ENCODE data around the gene ZNF740. TPM values are rescaled to one million over a fixed set of nuclear protein-coding genes. Genes with fewer than 3 reads are reported as not detected.
"Not testable (repeated sequence)": the region's sequence is repeated elsewhere in the genome, so short reads cannot be mapped to it uniquely, and the experiment has no call there.

Gene ZNF740
- total and polyA plus RNA-seq, 2 donors (not counting 1 experiment from before 2014, with no cell fraction given) = 35.9 to 117 TPM

DNA sequence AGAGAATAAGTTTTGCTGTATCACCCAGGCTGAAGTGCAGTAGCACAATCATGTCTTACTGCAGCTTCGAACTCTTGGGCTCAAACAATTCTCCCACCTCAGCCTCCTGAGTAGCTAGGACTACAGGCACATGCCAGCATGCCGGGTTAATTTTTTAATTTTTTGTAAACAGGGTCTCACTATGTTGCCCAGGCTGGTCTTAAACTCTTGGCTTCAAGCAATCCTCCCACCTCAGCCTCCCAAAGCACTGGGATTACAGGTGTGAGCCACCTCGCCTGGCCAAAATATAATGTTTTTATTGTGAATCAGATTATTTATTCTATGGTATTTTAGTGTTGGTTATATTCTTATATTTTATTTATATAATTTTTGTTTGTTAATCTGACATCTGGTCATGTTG lies 3.8 kb upstream of the ZNF740 start:
- peaks cover 21% of the 10 kb centered on the region for H3K4me1 Mint-ChIP-seq
- no peak overlapping the region for H3K4me3 ChIP-seq (ENCODE audit: control extremely low read depth in 1 of 5, extremely low read depth in 1 of 5, insufficient read depth in 1 of 5, low read depth in 2 of 5, low read length in 4 of 5)
- H3K27me3 ChIP-seq (replicated peaks in 1 of 4; ENCODE audit: control extremely low read depth in 1 of 4, control insufficient read depth in 3 of 4, insufficient read depth in 4 of 4, low read length in 3 of 4) = no peaks in the 10 kb centered on the region
- H3K4me1 ChIP-seq (ENCODE audit: control insufficient read depth in 2 of 2, insufficient read depth in 2 of 2, low read length in 2 of 2) = peaks cover 13 to 14% of the 10 kb centered on the region in 2 donors
- ATAC-seq (ENCODE audit: low read depth) = no peak
- POLR2A ChIA-PET = no interaction called here
- H3K4me2 ChIP-seq (replicated peaks; ENCODE audit: low read depth, low read length, poor library complexity, severe bottlenecking) = no peak overlapping the region
- no peak overlapping the region for H3K27ac Mint-ChIP-seq
- no peak overlapping the region for H3K9ac ChIP-seq (ENCODE audit: low read length)
- DNase-seq = no peak
- H3K79me2 ChIP-seq (ENCODE audit: control insufficient read depth, insufficient read depth, low read length) = peaks cover 22% of the 10 kb centered on the region
- TF ChIP-seq, protein P1, sequence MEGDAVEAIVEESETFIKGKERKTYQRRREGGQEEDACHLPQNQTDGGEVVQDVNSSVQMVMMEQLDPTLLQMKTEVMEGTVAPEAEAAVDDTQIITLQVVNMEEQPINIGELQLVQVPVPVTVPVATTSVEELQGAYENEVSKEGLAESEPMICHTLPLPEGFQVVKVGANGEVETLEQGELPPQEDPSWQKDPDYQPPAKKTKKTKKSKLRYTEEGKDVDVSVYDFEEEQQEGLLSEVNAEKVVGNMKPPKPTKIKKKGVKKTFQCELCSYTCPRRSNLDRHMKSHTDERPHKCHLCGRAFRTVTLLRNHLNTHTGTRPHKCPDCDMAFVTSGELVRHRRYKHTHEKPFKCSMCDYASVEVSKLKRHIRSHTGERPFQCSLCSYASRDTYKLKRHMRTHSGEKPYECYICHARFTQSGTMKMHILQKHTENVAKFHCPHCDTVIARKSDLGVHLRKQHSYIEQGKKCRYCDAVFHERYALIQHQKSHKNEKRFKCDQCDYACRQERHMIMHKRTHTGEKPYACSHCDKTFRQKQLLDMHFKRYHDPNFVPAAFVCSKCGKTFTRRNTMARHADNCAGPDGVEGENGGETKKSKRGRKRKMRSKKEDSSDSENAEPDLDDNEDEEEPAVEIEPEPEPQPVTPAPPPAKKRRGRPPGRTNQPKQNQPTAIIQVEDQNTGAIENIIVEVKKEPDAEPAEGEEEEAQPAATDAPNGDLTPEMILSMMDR (IDR thresholded peaks at IDR 0.05) = no peak
- no peak for TF ChIP-seq EZH2 (IDR thresholded peaks at IDR 0.05; ENCODE audit: borderline replicate concordance, insufficient read depth, low read depth, low read length, poor library complexity, severe bottlenecking)
- no peak overlapping the region for H2AFZ ChIP-seq (ENCODE audit: insufficient read depth, low read depth, low read length, poor library complexity, severe bottlenecking)
- CTCF ChIA-PET = interaction anchor here (0.7 to 7.6 kb wide), 4 partner anchors 17 to 111 kb away, joined by 3 to 47 read pairs (median 7); no protein-coding TSS in a partner anchor
- H4K20me1 ChIP-seq (ENCODE audit: control insufficient read depth, insufficient read depth, low read length, poor library complexity, severe bottlenecking) = peaks cover 9% of the 10 kb centered on the region
- H3K27ac ChIP-seq (ENCODE audit: low read length in 2 of 2) = no peak overlapping the region
- H3K36me3 ChIP-seq (replicated peaks in 1 of 2; ENCODE audit: control extremely low read depth in 1 of 2, control insufficient read depth in 1 of 2, extremely low read depth in 1 of 2, insufficient read depth in 2 of 2, low read length in 1 of 2) = peaks cover 0 to 3% of the 10 kb centered on the region in 2 experiments
- H3K9me3 ChIP-seq (ENCODE audit: control extremely low read depth in 1 of 3, control insufficient read depth in 2 of 3, insufficient read depth in 1 of 3, low read length in 2 of 3) = no peaks in the 10 kb centered on the region
- intact Hi-C loops (cut with micrococcal nuclease) = no loop called here
- no peak overlapping the region for H3K4me3 Mint-ChIP-seq
- no peaks in the 10 kb centered on the region for H3K9me3 Mint-ChIP-seq (ENCODE audit: insufficient read depth)
- H3K27me3 Mint-ChIP-seq = no peaks in the 10 kb centered on the region
- WGBS (ENCODE audit: insufficient coverage) = 100% methylated on average over 1 of the region's 3 CpGs

DNA sequence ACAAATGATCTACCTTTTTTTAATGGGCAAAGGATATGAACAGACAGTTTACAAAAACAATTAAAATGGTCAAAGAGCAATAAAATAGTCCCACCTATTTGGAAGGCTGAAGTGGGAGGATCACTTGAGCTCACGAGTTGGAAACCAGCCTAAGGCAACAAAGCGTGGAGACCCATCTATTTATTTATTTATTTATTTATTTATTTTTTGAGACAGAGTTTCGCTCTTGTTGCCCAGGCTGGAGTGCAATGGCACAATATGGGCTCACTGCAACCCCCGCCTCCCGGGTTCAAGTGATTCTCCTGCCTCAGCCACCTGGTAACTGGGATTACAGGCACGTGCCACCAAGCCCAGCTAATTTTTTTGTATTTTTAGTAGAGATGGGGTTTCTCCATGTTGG lies 3.1 kb upstream of the ZNF740 start:
- H3K9me3 Mint-ChIP-seq (ENCODE audit: insufficient read depth); POLR2A ChIA-PET: not testable (repeated sequence)

DNA sequence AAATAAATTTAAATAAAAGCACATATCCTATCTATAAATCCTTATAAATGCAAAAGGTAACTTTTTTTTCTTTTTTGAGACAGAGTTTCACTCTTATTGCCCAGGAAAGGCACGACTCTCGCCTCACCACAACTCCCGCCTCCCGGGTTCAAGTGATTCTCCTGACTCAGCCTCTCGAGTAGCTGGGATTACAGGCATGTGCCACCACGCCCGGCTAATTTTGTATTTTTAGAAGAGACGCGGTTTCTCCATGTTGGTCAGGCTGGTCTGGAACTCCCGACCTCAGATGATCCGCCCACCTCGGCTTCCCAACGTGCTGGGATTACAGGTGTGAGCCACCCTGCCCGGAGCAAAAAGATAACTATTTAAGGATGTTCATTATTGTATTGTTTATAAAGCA lies 1.7 kb upstream of the ZNF740 start:
- H3K4me3 ChIP-seq (ENCODE audit: control extremely low read depth in 1 of 5, extremely low read depth in 1 of 5, insufficient read depth in 1 of 5, low read depth in 2 of 5, low read length in 4 of 5); H3K4me2 ChIP-seq (replicated peaks; ENCODE audit: low read depth, low read length, poor library complexity, severe bottlenecking); H3K27me3 ChIP-seq (replicated peaks in 1 of 4; ENCODE audit: control extremely low read depth in 1 of 4, control insufficient read depth in 3 of 4, insufficient read depth in 4 of 4, low read length in 3 of 4); intact Hi-C loops (cut with micrococcal nuclease); H3K27me3 Mint-ChIP-seq; ATAC-seq (ENCODE audit: low read depth); DNase-seq; H3K9ac ChIP-seq (ENCODE audit: low read length); H3K9me3 ChIP-seq (ENCODE audit: control extremely low read depth in 1 of 3, control insufficient read depth in 2 of 3, insufficient read depth in 1 of 3, low read length in 2 of 3); H3K9me3 Mint-ChIP-seq (ENCODE audit: insufficient read depth); H2AFZ ChIP-seq (ENCODE audit: insufficient read depth, low read depth, low read length, poor library complexity, severe bottlenecking); H3K27ac ChIP-seq (ENCODE audit: low read length in 2 of 2): not testable (repeated sequence)
- peaks cover 32% of the 10 kb centered on the region for H3K79me2 ChIP-seq (ENCODE audit: control insufficient read depth, insufficient read depth, low read length)
- peaks cover 28 to 31% of the 10 kb centered on the region in 2 donors for H3K4me1 ChIP-seq (ENCODE audit: control insufficient read depth in 2 of 2, insufficient read depth in 2 of 2, low read length in 2 of 2)
- POLR2A ChIA-PET = interaction anchor here (0.6 to 2.8 kb wide), 4 partner anchors 30 to 173 kb away, joined by 3 to 24 read pairs (median 3); no protein-coding TSS in a partner anchor
- Mint-ChIP-seq H3K27ac (peak overlapping the region; percentile 95), H3K4me3 (peak overlapping the region; percentile 95), H3K4me1 (peaks cover 39% of the 10 kb centered on the region)
- WGBS (ENCODE audit: insufficient coverage) = 98% methylated on average over 11 of the region's 14 CpGs
- H3K36me3 ChIP-seq (replicated peaks in 1 of 2; ENCODE audit: control extremely low read depth in 1 of 2, control insufficient read depth in 1 of 2, extremely low read depth in 1 of 2, insufficient read depth in 2 of 2, low read length in 1 of 2) = peaks cover 0 to 23% of the 10 kb centered on the region in 2 experiments
- peaks cover 29% of the 10 kb centered on the region for H4K20me1 ChIP-seq (ENCODE audit: control insufficient read depth, insufficient read depth, low read length, poor library complexity, severe bottlenecking)
- CTCF ChIA-PET = interaction anchor here (1.0 to 7.6 kb wide), 5 partner anchors 18 to 143 kb away, joined by 3 to 56 read pairs (median 8); partner anchors contain the start of gene AAAS

More for the DNA sequence above, 3.1 kb upstream of the ZNF740 start:
- peaks cover 16% of the 10 kb centered on the region for H4K20me1 ChIP-seq (ENCODE audit: control insufficient read depth, insufficient read depth, low read length, poor library complexity, severe bottlenecking)
- CTCF ChIA-PET = interaction anchor here (0.7 to 7.6 kb wide), 4 partner anchors 17 to 112 kb away, joined by 3 to 47 read pairs (median 7); no protein-coding TSS in a partner anchor
- WGBS (ENCODE audit: insufficient coverage) = 100% methylated on average over 2 of the region's 6 CpGs
- H3K27me3 ChIP-seq (replicated peaks in 1 of 4; ENCODE audit: control extremely low read depth in 1 of 4, control insufficient read depth in 3 of 4, insufficient read depth in 4 of 4, low read length in 3 of 4); H3K27ac Mint-ChIP-seq; H3K9ac ChIP-seq (ENCODE audit: low read length); DNase-seq; H3K36me3 ChIP-seq (replicated peaks in 1 of 2; ENCODE audit: control extremely low read depth in 1 of 2, control insufficient read depth in 1 of 2, extremely low read depth in 1 of 2, insufficient read depth in 2 of 2, low read length in 1 of 2); H3K27ac ChIP-seq (ENCODE audit: low read length in 2 of 2); H3K4me3 Mint-ChIP-seq; H3K4me2 ChIP-seq (replicated peaks; ENCODE audit: low read depth, low read length, poor library complexity, severe bottlenecking); intact Hi-C loops (cut with micrococcal nuclease); H3K9me3 ChIP-seq (ENCODE audit: control extremely low read depth in 1 of 3, control insufficient read depth in 2 of 3, insufficient read depth in 1 of 3, low read length in 2 of 3); H3K4me3 ChIP-seq (ENCODE audit: control extremely low read depth in 1 of 5, extremely low read depth in 1 of 5, insufficient read depth in 1 of 5, low read depth in 2 of 5, low read length in 4 of 5); H3K27me3 Mint-ChIP-seq; H2AFZ ChIP-seq (ENCODE audit: insufficient read depth, low read depth, low read length, poor library complexity, severe bottlenecking); ATAC-seq (ENCODE audit: low read depth): not testable (repeated sequence)
- H3K4me1 ChIP-seq (ENCODE audit: control insufficient read depth in 2 of 2, insufficient read depth in 2 of 2, low read length in 2 of 2) = peaks cover 20 to 21% of the 10 kb centered on the region in 2 donors
- H3K4me1 Mint-ChIP-seq = peaks cover 28% of the 10 kb centered on the region
- peaks cover 26% of the 10 kb centered on the region for H3K79me2 ChIP-seq (ENCODE audit: control insufficient read depth, insufficient read depth, low read length)

Data from B cell (primary cell).